Bladder microvascular endothelial cell (primary cell): Measurements from ENCODE around the gene CHRDL1. TPM values are rescaled to one million over a fixed set of nuclear protein-coding genes. Genes with fewer than 3 reads are reported as not detected.

Experiments
- total RNA-seq: library from RNA; depleted of rRNA; stranded (reverse); fragments of >200 nt; gene quantifications from 2 replicates; pipeline ENCODE4 v1.2.3, GENCODE V29; 2014

Gene CHRDL1
- total RNA-seq: not detected in 2 replicates

DNA sequence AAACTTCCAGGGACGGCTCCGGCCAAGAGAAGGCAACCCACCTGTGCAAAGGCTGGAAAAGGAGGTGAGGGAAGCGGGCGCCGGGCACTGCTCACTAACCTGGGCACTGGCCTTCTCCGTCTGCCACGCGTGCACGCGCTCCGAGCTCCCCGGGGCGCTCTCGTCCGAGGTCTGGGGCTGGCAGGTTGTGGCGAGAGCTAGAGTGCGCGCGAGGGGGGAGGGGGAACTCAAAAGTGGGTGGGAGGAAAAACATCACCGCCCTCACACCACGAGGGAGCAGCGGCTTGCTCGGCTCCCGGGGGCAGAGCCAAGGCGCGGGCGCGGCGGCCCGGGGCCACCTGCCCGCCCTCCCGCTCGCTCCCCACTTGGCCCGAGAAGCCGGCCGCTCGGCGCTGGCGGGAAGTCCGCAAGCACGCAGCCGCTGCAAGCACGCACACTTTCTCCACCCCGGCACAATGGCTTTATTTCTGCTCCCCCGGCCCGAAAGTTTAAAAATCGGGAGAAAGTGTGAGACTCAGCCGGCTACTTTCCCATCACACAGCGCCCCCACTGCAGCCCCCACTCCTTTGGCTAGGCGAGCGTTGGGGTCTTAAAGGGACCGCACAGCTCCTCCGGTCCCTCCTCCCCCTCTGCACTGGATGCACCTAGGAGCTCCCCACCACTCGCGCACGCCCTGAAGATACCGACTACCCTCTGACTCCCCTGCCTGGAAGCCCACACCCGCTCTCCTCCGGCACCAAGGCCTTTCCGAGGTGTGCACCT, at the start of gene CHRDL1:
Gene CHRDL1, minus strand, starts transcription at position 173 of the 762 bp plus-strand sequence. CDS start 3,636 bp downstream, outside the sequence.

